Esophagus squamous epithelium (tissue), 5 donors: ENCODE measurements around the gene PDE6B. TPM values are rescaled to one million over a fixed set of nuclear protein-coding genes. Genes with fewer than 3 reads are reported as not detected.
"Not testable (repeated sequence)": the region's sequence is repeated elsewhere in the genome, so short reads cannot be mapped to it uniquely, and the experiment has no call there.

Source experiments
- DNase-seq: peaks from one replicate; lab custom pipeline; 2025; lab: John Stamatoyannopoulos, UW
- H3K27ac ChIP-seq, 4 donors: fragments of 200-600 bp; sonication (generic); one replicate each; pipeline ENCODE4 v1.5.1; 2016 to 2019; ENCODE audit warnings: mild to moderate bottlenecking in 1 of 4
- H3K27me3 ChIP-seq, 4 donors: fragments of 200-600 bp; sonication (generic); 1 replicate in 3 of 4; 2 replicates in 1 of 4; pipeline versions ENCODE4 v1.5.1 to v1.6.0; 2017 to 2021; ENCODE audit warnings: antibody characterized with exemption in 1 of 4
- H3K36me3 ChIP-seq, 3 donors: fragments of 200-600 bp; sonication (generic); one replicate each; pipeline ENCODE4 v1.5.1; 2016 to 2019
- H3K4me1 ChIP-seq, 3 donors: fragments of 200-600 bp; sonication (generic); one replicate each; pipeline ENCODE4 v1.5.1; 2017 to 2019
- H3K4me3 ChIP-seq, 4 donors: fragments of 200-600 bp; sonication (generic); 1 replicate in 3 of 4; 2 replicates in 1 of 4; pipeline ENCODE4 v1.5.1; 2016 to 2019; ENCODE audit warnings: mild to moderate bottlenecking in 2 of 4, moderate library complexity in 1 of 4
- H3K9me3 ChIP-seq, 3 donors: fragments of 200-600 bp; sonication (generic); one replicate each; pipeline ENCODE4 v1.5.1; 2016 to 2019
- CTCF ChIP-seq, 6 experiments: fragments of 450-650 bp in 4 of 6; fragments of 200-600 bp in 2 of 6; sonication (generic) in 2 of 6; IDR thresholded peaks; one replicate each; pipeline ENCODE4 v1.5.1; 2016 to 2019; ENCODE audit warnings: antibody characterized with exemption in 6 of 6, mild to moderate bottlenecking in 4 of 6, moderate library complexity in 4 of 6
- POLR2A ChIP-seq, 4 donors: fragments of 450-650 bp; IDR thresholded peaks; one replicate each; pipeline ENCODE4 v1.6.1; 2017; ENCODE audit warnings: antibody characterized with exemption in 4 of 4, mild to moderate bottlenecking in 4 of 4, moderate library complexity in 3 of 4
- WGBS, 2 donors: methylation state at CpG; one replicate each; pipeline ENCODE4 v1.1.5; 2018; 5-methylcytosine and 5-hydroxymethylcytosine counted together
- intact Hi-C: fragments of 100-400 bp; cut with DNase I; formaldehyde crosslinking; loops from one replicate; pipeline ENCODE4 v1.15.0; 2022
- total RNA-seq, 4 donors: library from RNA; depleted of rRNA; stranded (reverse); fragments of >200 nt; gene quantifications; one replicate each; pipeline ENCODE4 v1.1.0, GENCODE V29; 2016
- donor health status: DM: yes; HTN: yes; CAD: no.

The PDE6B gene
- total RNA-seq, 4 donors from 2014 or later = 0.19 to 4.4 (median 1.7) TPM

- 60% methylated on average over 2 of the region's 59 CpGs; no CpG with 5 or more reads in 1 of the 2 donors for WGBS, 2 donors
- H3K36me3 ChIP-seq = no peaks in the 10 kb centered on the region
- H3K27ac ChIP-seq = peak within 1 kb of the TSS; percentile 75 to 88 (median 84)
- DNase-seq = no peak
- H3K4me1 ChIP-seq = peaks cover 30 to 47% (median 36%) of the 10 kb centered on the region in 3 donors
- H3K9me3 ChIP-seq = no peaks in the 10 kb centered on the region
- TF ChIP-seq CTCF (IDR thresholded peaks at IDR 0.05) = no peak
- TF ChIP-seq POLR2A (IDR thresholded peaks at IDR 0.05) = no peak
- peak within 1 kb of the TSS; percentile 41 to 66 (median 50) for H3K4me3 ChIP-seq
- intact Hi-C loops = no loop called here
- H3K27me3 ChIP-seq = peaks cover 0 to 6% (median 0%) of the 10 kb centered on the region in 4 donors
Measured at GRCh38 chr4:688854-689681, 63.7 kb downstream of the PDE6B start, which contains the start of gene SLC49A3. Gene SLC49A3 (minus strand): TSS chr4:689151. CDS start chr4:689127, 24 bp downstream.

GRCh38 chr4:689723-690122 lies 64.3 kb downstream of the PDE6B start:
- H3K4me1 ChIP-seq = peaks cover 30 to 40% (median 34%) of the 10 kb centered on the region in 3 donors
- no peak for DNase-seq
- WGBS, 2 donors = 65 to 80% methylated on average over 4 to 5 of the region's 8 CpGs
- H3K4me3 ChIP-seq = peak overlapping the region in 3 of 4 donors; percentile 44 to 66 (median 56)
- H3K27me3 ChIP-seq = peaks cover 0 to 10% (median 0%) of the 10 kb centered on the region in 4 donors
- TF ChIP-seq CTCF (IDR thresholded peaks at IDR 0.05) = no peak
- no peak for TF ChIP-seq POLR2A (IDR thresholded peaks at IDR 0.05)
- H3K9me3 ChIP-seq = no peaks in the 10 kb centered on the region
- peak overlapping the region; percentile 75 to 88 (median 84) for H3K27ac ChIP-seq
- intact Hi-C loops = no loop called here
- H3K36me3 ChIP-seq = no peaks in the 10 kb centered on the region

GRCh38 chr4:692771-693554 lies 67.6 kb downstream of the PDE6B start:
- 78 to 80% methylated on average over 9 to 21 of the region's 32 CpGs for WGBS, 2 donors
- H3K9me3 ChIP-seq = no peaks in the 10 kb centered on the region
- DNase-seq = no peak
- TF ChIP-seq POLR2A (IDR thresholded peaks at IDR 0.05) (no peak), CTCF (IDR thresholded peaks at IDR 0.05) (no peak)
- no peak overlapping the region for H3K4me3 ChIP-seq
- H3K4me1 ChIP-seq = peaks cover 16 to 22% (median 20%) of the 10 kb centered on the region in 3 donors
- intact Hi-C loops = no loop called here
- H3K36me3 ChIP-seq = no peaks in the 10 kb centered on the region
- no peak overlapping the region for H3K27ac ChIP-seq
- H3K27me3 ChIP-seq = peaks cover 0 to 11% (median 0%) of the 10 kb centered on the region in 4 donors

- H3K9me3 ChIP-seq, H3K4me3 ChIP-seq, H3K27ac ChIP-seq, H3K36me3 ChIP-seq, DNase-seq, intact Hi-C loops: not testable (repeated sequence)
- Histone ChIP-seq H3K27me3 (peaks cover 0 to 11% (median 0%) of the 10 kb centered on the region in 4 donors), H3K4me1 (peaks cover 4 to 12% (median 5%) of the 10 kb centered on the region in 3 donors)
- 73 to 83% methylated on average over 12 of the region's 12 CpGs for WGBS, 2 donors
Measured at GRCh38 chr4:694341-694940, 69.1 kb downstream of the PDE6B start.

- no peak for TF ChIP-seq POLR2A (IDR thresholded peaks at IDR 0.05)
- no peak for TF ChIP-seq CTCF (IDR thresholded peaks at IDR 0.05)
- Histone ChIP-seq H3K36me3 (no peaks in the 10 kb centered on the region), H3K4me1 (peaks cover 8 to 18% (median 13%) of the 10 kb centered on the region in 3 donors), H3K4me3 (no peak overlapping the region), H3K9me3 (no peaks in the 10 kb centered on the region), H3K27ac (peak overlapping the region; percentile 28 to 80 (median 69)), H3K27me3 (no peaks in the 10 kb centered on the region)
- intact Hi-C loops = no loop called here
- WGBS, 2 donors = 82 to 90% methylated on average over 16 to 24 of the region's 27 CpGs
- no peak for DNase-seq
Measured at GRCh38 chr4:699816-700580, 74.6 kb downstream of the PDE6B start.
